ENCODE data around the gene BGLAP. TPM values are rescaled to one million over a fixed set of nuclear protein-coding genes. Genes with fewer than 3 reads are reported as not detected.

The BGLAP gene
- total and polyA plus RNA-seq, 2 of the 13 experiments (the other 11 are each of a cell fraction or from before 2014, with no cell fraction given): 0.62 to 1.6 TPM

- TF ChIP-seq ZNF770 (CRISPR knock-in tag; IDR thresholded peaks at IDR 0.05): peak; percentile 79
- TF ChIP-seq AKNA (CRISPR knock-in tag; IDR thresholded peaks at IDR 0.05; ENCODE audit: borderline replicate concordance): peak; percentile 84; the same call in 1 of the 2 replicates
- peak; percentile 59; the same call in 1 of the 2 replicates for TF ChIP-seq PCBP1 (IDR thresholded peaks at IDR 0.05; ENCODE audit: borderline replicate concordance, low read depth, low read length)
- TF ChIP-seq MLX (CRISPR knock-in tag; IDR thresholded peaks at IDR 0.05): no peak
- TF ChIP-seq GFI1 (CRISPR knock-in tag; IDR thresholded peaks at IDR 0.05; ENCODE audit: borderline replicate concordance): peak; percentile 52; the same call in 1 of the 2 replicates
- no peak; the same call in none of the 2 replicates for TF ChIP-seq HOXA5 (CRISPR knock-in tag; IDR thresholded peaks at IDR 0.05)
- TF ChIP-seq NCOA1 (CRISPR knock-in tag; IDR thresholded peaks at IDR 0.05): peak; percentile 37; the same call in 1 of the 2 replicates
- no peak for TF ChIP-seq ZNF205 (CRISPR knock-in tag; IDR thresholded peaks at IDR 0.05)
- no peak for TF ChIP-seq HNRNPH1 (optimal IDR thresholded peaks at IDR 0.05; ENCODE audit: low read depth, low read length)
- peak; percentile 87 for TF ChIP-seq SPEN (CRISPR knock-in tag; IDR thresholded peaks at IDR 0.05; ENCODE audit: low read depth)
- TF ChIP-seq POGZ (CRISPR knock-in tag; IDR thresholded peaks at IDR 0.05): peak; percentile 80; the same call in 1 of the 2 replicates
- 0 out of 2 replicates have a peak, but pooled peaks have one; percentile 56 for TF ChIP-seq GTF3A (CRISPR knock-in tag; conservative IDR thresholded peaks at IDR 0.05)
- TF ChIP-seq HDAC1 (CRISPR knock-in tag; IDR thresholded peaks at IDR 0.05): peak; percentile 91
- no peak for TF ChIP-seq SRSF9 (IDR thresholded peaks at IDR 0.05; ENCODE audit: borderline replicate concordance, insufficient read depth, low read depth, low read length, poor library complexity, severe bottlenecking)
- TF ChIP-seq ZNF430 (CRISPR knock-in tag; IDR thresholded peaks at IDR 0.05): peak; percentile 18; the same call in 1 of the 2 replicates
- TF ChIP-seq IKZF5 (CRISPR knock-in tag; IDR thresholded peaks at IDR 0.05): peak; percentile 59; the same call in 1 of the 2 replicates
- peak; percentile 58; the same call in 1 of the 2 replicates for TF ChIP-seq ZNF558 (CRISPR knock-in tag; IDR thresholded peaks at IDR 0.05; ENCODE audit: borderline replicate concordance)
- no peak for TF ChIP-seq MAFF (IDR thresholded peaks at IDR 0.05; ENCODE audit: low read depth, low read length)
Observed at GRCh38 chr1:156212833-156213643, 28.9 kb upstream of the BGLAP start, which contains the start of gene PMF1 (continued).

Measured in HepG2 (cell line).